ENCODE data around the gene KIF5C. TPM values are rescaled to one million over a fixed set of nuclear protein-coding genes. Genes with fewer than 3 reads are reported as not detected.

KIF5C gene
- total RNA-seq, 1 donor from 2014 or later, result 0.49 TPM

GRCh38 chr2:149002378-149002890, 127.4 kb downstream of the KIF5C start:
- ATAC-seq (no peak), DNase-seq (no peak)
- Histone ChIP-seq H3K9me3 (no peaks in the 10 kb centered on the region), H3K36me3 (no peaks in the 10 kb centered on the region), H3K27me3 (no peaks in the 10 kb centered on the region), H3K27ac (no peak overlapping the region), H3K4me3 (no peak overlapping the region), H3K4me1 (no peaks in the 10 kb centered on the region)
- no peak for TF ChIP-seq CTCF (IDR thresholded peaks at IDR 0.05)
- intact Hi-C loops (cut with DNase I), result no loop called here

DNA sequence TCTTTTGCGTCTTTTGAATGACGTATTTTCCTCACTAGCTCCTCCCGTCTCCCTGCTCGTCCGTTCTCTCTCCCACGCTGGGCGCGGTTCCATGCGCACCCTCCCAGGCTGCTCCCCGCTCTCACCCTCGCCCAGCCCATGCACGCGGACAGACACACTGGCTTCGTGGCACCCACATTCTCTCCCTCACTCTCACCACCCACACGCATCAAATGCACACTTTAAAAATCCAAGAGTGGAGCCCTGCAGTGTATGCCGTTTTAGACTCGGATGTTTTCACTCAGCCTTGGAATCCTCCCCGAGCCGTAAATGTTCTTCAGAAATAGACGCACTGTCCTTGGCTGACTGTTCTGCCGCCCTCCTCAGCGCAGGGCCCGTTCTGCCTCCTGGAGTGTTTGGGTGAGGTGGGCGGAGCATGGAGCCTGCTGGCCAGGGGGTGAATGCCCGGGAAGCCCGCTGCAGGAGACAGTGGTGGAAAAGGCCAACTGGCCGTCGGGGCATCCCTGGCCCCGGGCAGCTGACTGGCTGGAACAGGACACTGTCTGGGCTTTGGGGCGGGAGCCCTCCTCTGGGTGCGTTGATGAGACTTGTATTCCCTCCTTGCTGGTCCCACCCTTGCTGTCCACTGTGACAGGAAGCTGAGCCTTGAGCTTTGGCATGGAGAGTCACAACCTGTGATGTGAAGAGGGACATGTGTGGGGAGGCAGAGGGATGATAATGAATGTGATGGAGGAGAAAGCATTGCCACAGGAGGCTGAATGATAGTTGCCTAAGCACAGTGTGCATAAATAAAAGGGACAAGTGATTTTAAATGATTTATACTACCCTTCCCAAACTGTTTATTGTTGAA, 128.1 kb downstream of the KIF5C start:
- DNase-seq (no peak), ATAC-seq (no peak)
- H3K4me1 ChIP-seq, result no peaks in the 10 kb centered on the region
- intact Hi-C loops (cut with DNase I), result no loop called here
- no peaks in the 10 kb centered on the region for H3K27me3 ChIP-seq
- no peak for TF ChIP-seq CTCF (IDR thresholded peaks at IDR 0.05)
- no peak overlapping the region for H3K27ac ChIP-seq
- no peak overlapping the region for H3K4me3 ChIP-seq
- no peaks in the 10 kb centered on the region for H3K36me3 ChIP-seq
- H3K9me3 ChIP-seq, result no peaks in the 10 kb centered on the region

DNA sequence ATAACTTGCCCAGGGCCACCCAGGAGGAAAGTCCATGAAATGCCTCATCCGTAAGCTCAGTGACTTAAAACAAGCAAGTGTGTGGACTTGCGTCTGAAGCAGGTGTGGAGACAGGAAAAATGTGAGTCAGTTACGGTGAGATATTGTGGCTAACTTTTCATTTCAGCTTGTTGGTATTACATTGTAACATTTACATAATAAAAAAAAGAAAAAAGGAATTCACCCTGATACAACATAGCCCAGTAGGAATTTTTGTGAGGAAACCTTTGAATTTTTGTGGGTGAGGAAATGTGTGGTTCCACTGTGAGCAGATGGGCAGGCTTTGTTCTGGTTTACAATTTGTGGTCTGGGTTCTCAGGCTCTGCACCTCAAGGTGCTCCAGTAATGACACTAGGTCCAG, 129.8 kb downstream of the KIF5C start:
- DNase-seq, result no peak
- H3K9me3 ChIP-seq, result no peaks in the 10 kb centered on the region
- no peak for TF ChIP-seq CTCF (IDR thresholded peaks at IDR 0.05)
- H3K27ac ChIP-seq, result no peak overlapping the region
- no peaks in the 10 kb centered on the region for H3K27me3 ChIP-seq
- no peaks in the 10 kb centered on the region for H3K36me3 ChIP-seq
- intact Hi-C loops (cut with DNase I), result no loop called here
- H3K4me1 ChIP-seq, result no peaks in the 10 kb centered on the region
- ATAC-seq, result no peak
- H3K4me3 ChIP-seq, result no peak overlapping the region

GRCh38 chr2:149005471-149006077, 130.5 kb downstream of the KIF5C start:
- H3K4me3 ChIP-seq, result no peak overlapping the region
- DNase-seq (no peak), ATAC-seq (no peak)
- no peak for TF ChIP-seq CTCF (IDR thresholded peaks at IDR 0.05)
- H3K9me3 ChIP-seq, result no peaks in the 10 kb centered on the region
- intact Hi-C loops (cut with DNase I), result no loop called here
- H3K27me3 ChIP-seq, result no peaks in the 10 kb centered on the region
- no peaks in the 10 kb centered on the region for H3K4me1 ChIP-seq
- H3K27ac ChIP-seq, result no peak overlapping the region
- no peaks in the 10 kb centered on the region for H3K36me3 ChIP-seq

DNA sequence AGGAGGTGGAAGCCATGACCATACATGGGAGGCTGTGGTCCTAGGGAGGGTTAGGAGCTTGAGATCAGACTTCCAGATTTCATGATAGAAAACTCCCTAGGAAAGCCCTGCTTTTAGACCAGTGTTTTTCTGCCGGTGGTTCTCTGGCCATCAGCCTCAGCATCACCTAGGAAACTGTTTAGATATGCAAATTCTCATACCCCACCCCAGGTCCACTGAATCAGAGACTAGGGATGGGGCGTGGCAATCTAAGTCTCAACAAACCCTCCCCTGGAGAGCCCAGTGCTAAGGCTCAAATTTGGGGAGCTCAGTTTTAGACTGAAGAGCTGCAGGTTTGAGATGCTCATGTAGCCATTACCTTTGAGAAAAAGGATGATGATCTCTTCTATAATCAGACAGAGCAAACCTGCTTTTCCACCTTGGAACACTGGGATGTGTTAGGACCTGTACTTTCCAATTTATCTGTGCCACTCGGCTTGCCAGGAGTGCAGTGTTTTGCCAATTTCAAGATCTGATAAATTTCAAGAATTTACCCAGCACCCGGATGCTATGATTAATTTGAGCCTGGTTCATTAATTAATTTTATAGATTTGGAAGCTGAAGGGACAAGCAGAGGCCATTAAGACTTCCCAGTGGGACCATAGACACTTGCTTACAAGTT, 132.0 kb downstream of the KIF5C start:
- Histone ChIP-seq H3K27me3 (no peaks in the 10 kb centered on the region), H3K9me3 (no peaks in the 10 kb centered on the region), H3K27ac (no peak overlapping the region), H3K4me1 (no peaks in the 10 kb centered on the region), H3K36me3 (no peaks in the 10 kb centered on the region), H3K4me3 (no peak overlapping the region)
- intact Hi-C loops (cut with DNase I), result no loop called here
- ATAC-seq, result no peak
- no peak for TF ChIP-seq CTCF (IDR thresholded peaks at IDR 0.05)
- DNase-seq, result no peak
